Activated B cell treated with CpG ODN at 0.5 μM for 24 hours (primary cell): ENCODE measurements around the gene ALKBH4. TPM values are rescaled to one million over a fixed set of nuclear protein-coding genes. Genes with fewer than 3 reads are reported as not detected.

Experiments
- ATAC-seq: fragments of 200-7000 bp; cut with Tn5 transposase; one replicate; pipeline ENCODE4 v1.10.0; 2021; ENCODE audit warnings: low read depth, mild to moderate bottlenecking, moderate library complexity
- CTCF ChIA-PET: fragments of 350-600 bp; sonication (Branson Sonifier 250); formaldehyde crosslinking; loops from one replicate; lab custom pipeline; 2021; ENCODE audit warnings: antibody characterized with exemption; lab: Charles Lee
- POLR2A ChIA-PET: fragments of 350-600 bp; sonication (Branson Sonifier 250); formaldehyde crosslinking; loops from one replicate; lab custom pipeline; 2021; ENCODE audit warnings: antibody characterized with exemption; lab: Charles Lee
- DNase-seq: peaks from one replicate; pipeline ENCODE4 v3.0.0; 2022
- H3K27ac Mint-ChIP-seq: one replicate; pipeline ENCODE4 v1.8.0; 2020; ENCODE audit warnings: mixed read lengths
- H3K27me3 Mint-ChIP-seq: one replicate; pipeline ENCODE4 v1.8.0; 2021; ENCODE audit warnings: mixed read lengths
- H3K36me3 Mint-ChIP-seq: one replicate; pipeline ENCODE4 v1.8.0; 2021; ENCODE audit warnings: low read depth, mixed read lengths
- H3K4me1 Mint-ChIP-seq: one replicate; pipeline ENCODE4 v1.8.0; 2021; ENCODE audit warnings: mixed read lengths
- H3K4me3 Mint-ChIP-seq: one replicate; pipeline ENCODE4 v1.8.0; 2020; ENCODE audit warnings: mild to moderate bottlenecking, mixed read lengths
- H3K9me3 Mint-ChIP-seq: one replicate; pipeline ENCODE4 v1.8.0; 2020; ENCODE audit warnings: mixed read lengths
- CTCF ChIP-seq: fragments of 200-600 bp; IDR thresholded peaks from one replicate; pipeline ENCODE4 v1.8.0; 2022; ENCODE audit warnings: antibody characterized with exemption, mild to moderate bottlenecking
- intact Hi-C: fragments of 100-400 bp; cut with micrococcal nuclease; formaldehyde crosslinking; loops from one replicate; pipeline ENCODE4 v1.15.1; 2024
- total RNA-seq: library from RNA; stranded (reverse); gene quantifications from 2 replicates; pipeline ENCODE4 v1.2.3, GENCODE V29; 2022

ALKBH4 gene
- total RNA-seq, 1 donor from 2014 or later = 7.8 TPM

DNA sequence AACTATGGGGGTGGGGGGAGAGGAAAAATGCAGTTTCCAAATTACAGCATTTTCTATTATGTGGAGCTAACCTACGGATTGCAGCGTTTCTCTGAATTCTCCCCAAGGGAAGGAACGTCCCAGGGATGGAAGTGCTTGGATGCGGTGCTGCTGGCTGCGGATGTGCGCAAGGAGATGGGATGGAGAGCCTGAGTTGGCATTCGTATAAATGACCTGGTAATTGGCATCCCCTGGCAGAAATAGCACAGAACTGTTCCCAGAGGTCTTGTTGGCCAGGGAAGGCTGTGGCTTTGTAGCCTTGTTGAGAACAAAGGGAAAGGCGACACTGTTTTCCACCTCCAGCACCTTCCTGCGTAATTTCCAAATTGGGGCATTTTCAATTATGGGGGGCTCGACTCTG is 28.5 kb downstream of the ALKBH4 start:
- no peak for DNase-seq
- Mint-ChIP-seq H3K27me3 (no peaks in the 10 kb centered on the region), H3K27ac (peak overlapping the region; percentile 72), H3K36me3 (peaks cover 40% of the 10 kb centered on the region), H3K4me1 (peaks cover 62% of the 10 kb centered on the region), H3K4me3 (peak overlapping the region; percentile 89), H3K9me3 (no peaks in the 10 kb centered on the region)
- ATAC-seq = no peak
- TF ChIP-seq CTCF = no peak
- ChIA-PET CTCF (interaction anchor here (1.8 to 2.2 kb wide), 2 partner anchors 14 to 23 kb away, joined by 6 to 15 read pairs; no protein-coding TSS in a partner anchor), POLR2A (interaction anchor here (0.6 to 8.8 kb wide), 4 partner anchors 11 to 41 kb away, joined by 3 to 226 read pairs (median 54); no protein-coding TSS in a partner anchor)
- intact Hi-C loops = no loop called here

GRCh38 chr7:102434039-102434486 is 30.6 kb downstream of the ALKBH4 start:
- ATAC-seq = peak; percentile 4
- Mint-ChIP-seq H3K27me3 (no peaks in the 10 kb centered on the region), H3K4me1 (peaks cover 76% of the 10 kb centered on the region), H3K27ac (peak overlapping the region; percentile 87), H3K4me3 (peak overlapping the region; percentile 89), H3K36me3 (peaks cover 30% of the 10 kb centered on the region), H3K9me3 (no peaks in the 10 kb centered on the region)
- ChIA-PET POLR2A (interaction anchor here (0.6 to 32.9 kb wide), 7 partner anchors 9 to 1050 kb away, joined by 3 to 886 read pairs (median 9); partner anchors contain the start of gene PRKRIP1), CTCF (interaction anchor here (0.9 to 2.2 kb wide), 2 partner anchors 12 to 21 kb away, joined by 4 to 15 read pairs; no protein-coding TSS in a partner anchor)
- intact Hi-C loops = loop anchor here (1.0 kb wide), 1 partner anchor 8 kb away; no protein-coding TSS in a partner anchor
- peak; percentile 35 for DNase-seq
- no peak for TF ChIP-seq CTCF

GRCh38 chr7:102433219-102434038 is 31.2 kb downstream of the ALKBH4 start, which contains the start of gene ORAI2:
ORAI2 (plus strand) TSS chr7:102433575; CDS start chr7:102438957, 5,382 bp downstream.
- Mint-ChIP-seq H3K27ac (peak within 1 kb of the TSS; percentile 100), H3K4me1 (peaks cover 80% of the 10 kb centered on the region), H3K4me3 (peak within 1 kb of the TSS; percentile 89), H3K36me3 (peaks cover 24% of the 10 kb centered on the region), H3K9me3 (no peaks in the 10 kb centered on the region), H3K27me3 (no peaks in the 10 kb centered on the region)
- CTCF ChIA-PET = interaction anchor here (1.1 to 2.3 kb wide), 4 partner anchors 17 to 29 kb away, joined by 4 to 15 read pairs (median 8); no protein-coding TSS in a partner anchor
- intact Hi-C loops = loop anchor here (1.0 to 2.0 kb wide), 3 partner anchors 7 to 31 kb away; partner anchors contain the start of genes ALKBH4 and LRWD1
- no peak for TF ChIP-seq CTCF
- peak; percentile 89 for DNase-seq
- ATAC-seq = peak; percentile 57
- POLR2A ChIA-PET = interaction anchor here (0.6 to 32.9 kb wide), 11 partner anchors 8 to 1049 kb away, joined by 3 to 886 read pairs (median 4); partner anchors contain the start of genes ALKBH4, LRWD1 and PRKRIP1

DNA sequence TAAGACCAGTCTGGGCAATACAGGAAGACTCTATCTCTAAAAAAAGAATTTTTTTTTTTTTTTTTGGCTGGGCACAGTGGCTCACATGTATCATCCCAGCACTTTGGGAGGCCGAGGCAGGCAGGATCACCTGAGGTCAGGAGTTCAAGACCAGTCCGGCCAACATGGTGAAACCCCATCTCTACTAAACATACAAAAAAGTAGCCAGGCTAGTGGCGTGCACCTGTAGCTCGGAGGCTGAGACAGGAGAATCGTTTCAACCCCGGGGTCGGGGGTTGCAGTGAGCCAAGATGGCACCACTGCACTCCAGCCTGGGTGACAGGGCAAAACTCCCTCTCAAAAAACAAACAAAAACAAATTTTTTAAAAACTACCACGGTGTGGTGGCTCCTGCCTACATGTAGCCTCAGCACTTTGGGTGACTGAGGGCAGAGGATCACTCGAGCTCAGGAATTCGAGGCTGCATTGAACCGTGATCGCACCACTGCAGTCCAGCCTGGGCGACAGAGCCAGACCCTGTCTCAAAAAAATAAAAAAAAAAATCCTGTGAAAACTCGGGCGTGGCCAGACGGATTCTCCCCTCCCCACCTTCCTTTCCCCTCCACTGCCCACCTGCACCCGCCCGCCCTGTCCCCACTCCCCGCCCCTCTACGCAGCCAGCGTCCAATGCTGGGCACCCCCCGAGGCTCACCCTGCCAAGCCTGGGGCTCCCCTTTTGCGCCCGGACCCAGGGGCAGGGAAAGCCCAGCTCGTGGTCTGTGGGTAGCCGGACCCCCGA is 32.0 kb downstream of the ALKBH4 start:
- Mint-ChIP-seq H3K36me3 (peaks cover 22% of the 10 kb centered on the region), H3K27ac (peak overlapping the region; percentile 100)
- intact Hi-C loops = loop anchor here (1.0 to 2.0 kb wide), 2 partner anchors 9 to 32 kb away; partner anchors contain the start of genes ALKBH4 and LRWD1

More for the DNA sequence above, 32.0 kb downstream of the ALKBH4 start:
- ATAC-seq (peak; percentile 57), DNase-seq (no peak)
- Mint-ChIP-seq H3K4me3 (peak overlapping the region; percentile 79), H3K9me3 (no peaks in the 10 kb centered on the region), H3K27me3 (no peaks in the 10 kb centered on the region), H3K4me1 (peaks cover 84% of the 10 kb centered on the region)
- POLR2A ChIA-PET = interaction anchor here (0.6 to 32.9 kb wide), 9 partner anchors 7 to 690 kb away, joined by 3 to 886 read pairs (median 6); partner anchors contain the start of genes ALKBH4, LRWD1 and PRKRIP1
- no peak for TF ChIP-seq CTCF
- CTCF ChIA-PET = interaction anchor here (0.8 to 2.3 kb wide), 4 partner anchors 17 to 28 kb away, joined by 4 to 9 read pairs (median 7); no protein-coding TSS in a partner anchor
